SK-N-SH (cell line): ENCODE results near the gene TBC1D9B. TPM values are rescaled to one million over a fixed set of nuclear protein-coding genes. Genes with fewer than 3 reads are reported as not detected.

Experiments used
- CTCF ChIA-PET: fragments of 300-600, 350-600 bp; formaldehyde crosslinking; extraction: SDS; loops from one replicate; lab custom pipeline; 2021; lab: Yijun Ruan, JAX
- POLR2A ChIA-PET: fragments of 350-600 bp; sonication (Branson Sonifier 250); formaldehyde crosslinking; extraction: SDS; loops from one replicate; lab custom pipeline; 2020; ENCODE audit warnings: antibody characterized with exemption, inconsistent platforms; lab: Yijun Ruan, JAX
- DNase-seq: peaks from one replicate; pipeline ENCODE4 v3.0.0; 2012
- H2AFZ ChIP-seq: fragments of 200-600 bp; sonication (generic); 2 replicates; pipeline ENCODE4 v1.8.1; 2016; ENCODE audit warnings: antibody characterized with exemption, mild to moderate bottlenecking, low read depth
- H3F3A ChIP-seq: fragments of 200-600 bp; sonication (generic); replicated peaks from 2 replicates; pipeline ENCODE3; 2016; ENCODE audit warnings: antibody characterized with exemption, mild to moderate bottlenecking; ENCODE audit not compliant: insufficient read depth
- H3K27ac ChIP-seq, 2 experiments: fragments of 200-500 bp in 1 of 2; fragments of 200-600 bp in 1 of 2; sonication (Bioruptor generic) in 1 of 2; sonication (generic), shearing (Covaris generic) in 1 of 2; 2 replicates each; pipeline versions ENCODE4 v1.5.1 to v1.6.1; 2014 to 2016; ENCODE audit warnings: low read depth in 2 of 2, inconsistent platforms in 1 of 2, low read length in 1 of 2, mild to moderate bottlenecking in 1 of 2, mixed read lengths in 1 of 2
- H3K27me3 ChIP-seq: fragments of 200-600 bp; sonication (generic), shearing (Covaris generic); 2 replicates; pipeline ENCODE4 v1.6.1; 2016; ENCODE audit warnings: mixed run types; ENCODE audit not compliant: insufficient read depth
- H3K36me3 ChIP-seq, 2 experiments: fragments of 200-500 bp in 1 of 2; fragments of 200-600 bp in 1 of 2; sonication (Bioruptor generic) in 1 of 2; sonication (generic) in 1 of 2; replicated peaks in 1 of 2; 2 replicates each; pipeline versions ENCODE3 to v1.5.1; 2014 to 2016; ENCODE audit warnings: low read length in 1 of 2, mild to moderate bottlenecking in 1 of 2; ENCODE audit not compliant: insufficient read depth in 2 of 2, control insufficient read depth in 1 of 2
- H3K4me1 ChIP-seq, 2 experiments: fragments of 200-500 bp in 1 of 2; fragments of 200-600 bp in 1 of 2; sonication (Bioruptor generic) in 1 of 2; sonication (generic), shearing (Covaris generic) in 1 of 2; 2 replicates each; pipeline versions ENCODE4 v1.5.1 to v1.6.1; 2014 to 2016; ENCODE audit warnings: low read depth in 1 of 2, low read length in 1 of 2, mixed run types in 1 of 2; ENCODE audit not compliant: insufficient read depth in 2 of 2, control insufficient read depth in 1 of 2
- H3K4me2 ChIP-seq: fragments of 200-600 bp; sonication (generic), shearing (Covaris generic); 2 replicates; pipeline ENCODE4 v1.6.1; 2017; ENCODE audit warnings: mixed run types
- H3K4me3 ChIP-seq, 2 experiments: fragments of 200-500 bp in 1 of 2; fragments of 200-600 bp in 1 of 2; sonication (Bioruptor generic) in 1 of 2; sonication (generic), shearing (Covaris generic) in 1 of 2; 2 replicates each; pipeline versions ENCODE4 v1.5.1 to v1.8.1; 2014 to 2016; ENCODE audit warnings: low read depth in 2 of 2, inconsistent platforms in 1 of 2, low read length in 1 of 2, mild to moderate bottlenecking in 1 of 2, mixed read lengths in 1 of 2, moderate library complexity in 1 of 2
- H3K79me2 ChIP-seq: fragments of 200-600 bp; sonication (generic); 2 replicates; pipeline ENCODE4 v1.8.1; 2017; ENCODE audit warnings: mild to moderate bottlenecking; ENCODE audit not compliant: insufficient read depth
- H3K9ac ChIP-seq: fragments of 200-600 bp; sonication (generic); 2 replicates; pipeline ENCODE4 v1.6.1; 2017; ENCODE audit warnings: mixed run types
- H3K9me2 ChIP-seq: fragments of 200-600 bp; sonication (generic); 2 replicates; pipeline ENCODE4 v1.6.1; 2017; ENCODE audit warnings: mixed run types
- H3K9me3 ChIP-seq: fragments of 200-600 bp; sonication (generic); 2 replicates; pipeline ENCODE4 v1.6.1; 2017; ENCODE audit warnings: mixed run types, mild to moderate bottlenecking, moderate library complexity
- H4K20me1 ChIP-seq: fragments of 200-600 bp; sonication (generic); 2 replicates; pipeline ENCODE4 v1.6.1; 2017; ENCODE audit warnings: mild to moderate bottlenecking, mixed run types; ENCODE audit not compliant: insufficient read depth
- EP300 ChIP-seq, 2 experiments: IDR thresholded peaks; 2 replicates each; pipeline versions ENCODE4 v1.4.0 to v1.6.1; 2012; ENCODE audit warnings: borderline replicate concordance in 1 of 2, low read depth in 1 of 2, low read length in 1 of 2
- FOSL2 ChIP-seq: IDR thresholded peaks from 2 replicates; pipeline ENCODE4 v1.4.0; 2012; ENCODE audit warnings: low read depth, mild to moderate bottlenecking, moderate library complexity, borderline replicate concordance
- FOXJ3 ChIP-seq: sonication (generic); formaldehyde crosslinking; IDR thresholded peaks from 2 replicates; pipeline ENCODE4 v1.5.1; 2020; ENCODE audit warnings: mild to moderate bottlenecking, missing genetic modification reagents
- GABPA ChIP-seq: IDR thresholded peaks from 2 replicates; pipeline ENCODE4 v1.4.0; 2012; ENCODE audit warnings: low read depth, mild to moderate bottlenecking
- GATA2 ChIP-seq: sonication (generic); formaldehyde crosslinking; IDR thresholded peaks from 2 replicates; pipeline ENCODE4 v1.5.0; 2020; ENCODE audit warnings: mild to moderate bottlenecking, missing genetic modification reagents
- JUND ChIP-seq: IDR thresholded peaks from 2 replicates; pipeline ENCODE4 v1.4.0; 2012
- MEF2A ChIP-seq: IDR thresholded peaks from 2 replicates; pipeline ENCODE4 v1.4.0; 2012; ENCODE audit warnings: low read depth, borderline replicate concordance
- MXI1 ChIP-seq: IDR thresholded peaks from 2 replicates; pipeline ENCODE4 v1.6.1; 2012; ENCODE audit warnings: mild to moderate bottlenecking, low read depth, low read length, improper control_type of control experiment
- NFIC ChIP-seq: IDR thresholded peaks from 2 replicates; pipeline ENCODE4 v1.4.0; 2012; ENCODE audit warnings: borderline replicate concordance
- NRF1 ChIP-seq: IDR thresholded peaks from 2 replicates; pipeline ENCODE4 v1.6.1; 2012; ENCODE audit warnings: low read depth, mild to moderate bottlenecking, low read length
- POLR2AphosphoS5 ChIP-seq: IDR thresholded peaks from 2 replicates; pipeline ENCODE4 v1.6.1; 2012; ENCODE audit warnings: low read depth, low read length
- RAD21 ChIP-seq: IDR thresholded peaks from 2 replicates; pipeline ENCODE4 v1.6.1; 2012; ENCODE audit warnings: mild to moderate bottlenecking, low read length
- RFX5 ChIP-seq: IDR thresholded peaks from 2 replicates; pipeline ENCODE4 v1.6.1; 2012; ENCODE audit warnings: mild to moderate bottlenecking, improper control_type of control experiment, low read length
- RXRA ChIP-seq: IDR thresholded peaks from 2 replicates; pipeline ENCODE4 v1.4.0; 2012; ENCODE audit warnings: low read depth, mild to moderate bottlenecking, borderline replicate concordance
- SIN3A ChIP-seq: IDR thresholded peaks from 2 replicates; pipeline ENCODE4 v1.6.1; 2012; ENCODE audit warnings: low read depth, mild to moderate bottlenecking, low read length, moderate library complexity, borderline replicate concordance
- TAF1 ChIP-seq: IDR thresholded peaks from 2 replicates; pipeline ENCODE4 v1.6.1; 2012; ENCODE audit warnings: low read depth, mild to moderate bottlenecking, low read length, moderate library complexity, borderline replicate concordance
- YY1 ChIP-seq: IDR thresholded peaks from 2 replicates; pipeline ENCODE4 v1.4.0; 2012; ENCODE audit warnings: low read depth, mild to moderate bottlenecking
- WGBS: methylation state at CpG from one replicate; pipeline ENCODE4 v1.1.6; 2017; ENCODE audit warnings: low lambda C conversion rate; 5-methylcytosine and 5-hydroxymethylcytosine counted together
- polyA plus RNA-seq, 3 experiments: library from polyadenylated mRNA; depleted of rRNA; stranded (reverse); fragments of >200 nt; gene quantifications; 2 replicates each; pipeline ENCODE4 v1.2.3, GENCODE V29; 2012
- TF ChIP-seq, protein P1 (sequence below): fragments of 150-350 bp; IDR thresholded peaks from 2 replicates; pipeline ENCODE4 v1.6.1; 2016; ENCODE audit warnings: mild to moderate bottlenecking, low read depth, low read length
- TF ChIP-seq, protein P2 (sequence below): IDR thresholded peaks from 2 replicates; pipeline ENCODE4; 2012
- TF ChIP-seq, protein P3 (sequence below): IDR thresholded peaks from 2 replicates; pipeline ENCODE4 v1.4.0; 2012; ENCODE audit warnings: low read depth, borderline replicate concordance
- TF ChIP-seq, protein P4 (sequence below): IDR thresholded peaks from 2 replicates; pipeline ENCODE4 v1.4.0; 2012; ENCODE audit warnings: low read depth
- TF ChIP-seq, protein P5 (sequence below): fragments of 200-600 bp; sonication (generic); IDR thresholded peaks from 2 replicates; pipeline ENCODE4 v1.6.1; 2017; ENCODE audit warnings: antibody characterized with exemption, mild to moderate bottlenecking, moderate library complexity

TBC1D9B gene
- polyA plus RNA-seq, 1 of the 3 experiments (the other 2 are of a cell fraction), result 75.6 TPM

DNA sequence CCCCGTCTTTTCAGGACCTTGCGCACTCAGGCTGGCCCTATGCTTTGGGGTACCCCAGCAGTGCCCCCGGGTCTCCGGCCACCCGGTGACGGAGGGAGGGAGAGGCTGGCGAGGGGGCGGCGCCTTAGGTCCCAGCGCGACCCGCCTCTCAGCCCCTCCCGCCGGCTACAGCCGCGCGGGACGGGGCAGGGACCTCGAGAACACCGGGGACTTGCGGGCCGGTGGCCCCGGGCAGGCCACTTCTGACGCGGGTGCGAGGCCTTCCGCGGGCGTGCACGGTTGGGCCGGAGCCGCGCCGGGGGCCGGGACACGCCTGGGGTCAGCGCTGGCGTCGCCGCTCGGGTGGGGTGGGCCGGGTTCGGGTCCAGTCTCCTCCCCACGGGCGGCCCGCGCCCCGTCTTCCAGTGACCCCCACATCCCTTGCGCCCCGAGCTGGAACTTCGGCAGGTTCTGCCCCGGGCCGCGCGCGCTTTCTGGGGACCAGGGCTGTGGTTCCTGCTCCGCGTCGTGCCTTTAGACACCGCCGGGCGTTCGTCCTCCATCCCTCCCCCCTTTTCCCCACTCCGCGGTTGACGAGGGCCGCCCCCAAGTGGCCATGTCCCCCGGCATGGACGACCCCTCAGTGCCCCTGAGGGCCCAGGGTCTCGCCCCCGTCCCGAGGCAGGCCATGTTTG, 90.8 kb downstream of the TBC1D9B start:
- CTCF ChIA-PET, result no interaction called here
- Histone ChIP-seq H4K20me1 (peaks cover 9% of the 10 kb centered on the region), H3K27ac (no peak overlapping the region), H3K36me3 (peaks cover 5 to 15% of the 10 kb centered on the region in 2 experiments), H3K27me3 (no peaks in the 10 kb centered on the region), H3K4me3 (no peak overlapping the region), H3K79me2 (peaks cover 17% of the 10 kb centered on the region), H3K9me2 (no peaks in the 10 kb centered on the region), H3K4me1 (peaks cover 14 to 27% of the 10 kb centered on the region in 2 experiments), H3K9me3 (no peaks in the 10 kb centered on the region)
- POLR2A ChIA-PET, result no interaction called here
- no peak for DNase-seq
- TF ChIP-seq FOXJ3 (CRISPR knock-in tag) (no peak), TAF1 (no peak), RAD21 (no peak), NRF1 (no peak), EP300 (IDR thresholded peaks at IDR 0.05; ENCODE audit: borderline replicate concordance in 1 of 2, low read depth in 1 of 2, low read length in 1 of 2) (no peak), POLR2AphosphoS5 (no peak)
- TF ChIP-seq, protein P1, sequence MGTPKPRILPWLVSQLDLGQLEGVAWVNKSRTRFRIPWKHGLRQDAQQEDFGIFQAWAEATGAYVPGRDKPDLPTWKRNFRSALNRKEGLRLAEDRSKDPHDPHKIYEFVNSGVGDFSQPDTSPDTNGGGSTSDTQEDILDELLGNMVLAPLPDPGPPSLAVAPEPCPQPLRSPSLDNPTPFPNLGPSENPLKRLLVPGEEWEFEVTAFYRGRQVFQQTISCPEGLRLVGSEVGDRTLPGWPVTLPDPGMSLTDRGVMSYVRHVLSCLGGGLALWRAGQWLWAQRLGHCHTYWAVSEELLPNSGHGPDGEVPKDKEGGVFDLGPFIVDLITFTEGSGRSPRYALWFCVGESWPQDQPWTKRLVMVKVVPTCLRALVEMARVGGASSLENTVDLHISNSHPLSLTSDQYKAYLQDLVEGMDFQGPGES, result no peak
- TF ChIP-seq, all 33 proteins: peak for 0
- WGBS, result 85% methylated on average over 40 of the region's 72 CpGs
- no peak overlapping the region for H3K9ac ChIP-seq
- peaks cover 10% of the 10 kb centered on the region for H3F3A ChIP-seq
- no peak overlapping the region for H2AFZ ChIP-seq
- no peak overlapping the region for H3K4me2 ChIP-seq

DNA sequence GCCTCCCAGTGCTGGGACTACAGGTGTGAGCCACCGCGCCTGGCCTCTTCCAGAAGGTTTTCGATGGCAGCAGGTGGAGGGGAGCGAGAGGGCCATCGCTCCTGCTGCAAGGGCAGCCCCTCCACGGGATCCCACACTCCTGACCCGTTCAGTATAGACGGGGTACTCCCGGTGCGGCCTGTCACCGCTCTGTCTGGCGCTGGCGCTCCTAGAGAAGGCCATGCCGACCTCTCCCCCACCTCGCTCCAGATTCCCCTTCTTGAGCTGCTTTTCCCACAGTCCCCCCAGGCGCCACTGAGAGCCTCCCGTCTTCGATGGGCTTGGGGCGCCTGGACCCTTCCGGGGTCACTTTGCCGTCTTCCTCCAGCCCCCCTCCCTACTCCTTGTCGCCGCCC, 91.3 kb downstream of the TBC1D9B start:
- Histone ChIP-seq H3K4me2 (no peak overlapping the region), H3K4me3 (no peak overlapping the region), H3K9me2 (no peaks in the 10 kb centered on the region), H3K36me3 (peaks cover 5 to 15% of the 10 kb centered on the region in 2 experiments), H3F3A (peaks cover 10% of the 10 kb centered on the region), H3K27ac (no peak overlapping the region), H2AFZ (no peak overlapping the region), H3K9ac (no peak overlapping the region), H4K20me1 (peaks cover 4% of the 10 kb centered on the region; the same call in 1 of the 2 replicates), H3K79me2 (peaks cover 12% of the 10 kb centered on the region), H3K9me3 (no peaks in the 10 kb centered on the region), H3K27me3 (no peaks in the 10 kb centered on the region), H3K4me1 (peaks cover 14 to 26% of the 10 kb centered on the region in 2 experiments; a peak in 3 of 4 replicates)
- DNase-seq, result no peak
- WGBS, result 94% methylated on average over 19 of the region's 23 CpGs
- ChIA-PET POLR2A (no interaction called here), CTCF (no interaction called here)
- TF ChIP-seq, protein P2, sequence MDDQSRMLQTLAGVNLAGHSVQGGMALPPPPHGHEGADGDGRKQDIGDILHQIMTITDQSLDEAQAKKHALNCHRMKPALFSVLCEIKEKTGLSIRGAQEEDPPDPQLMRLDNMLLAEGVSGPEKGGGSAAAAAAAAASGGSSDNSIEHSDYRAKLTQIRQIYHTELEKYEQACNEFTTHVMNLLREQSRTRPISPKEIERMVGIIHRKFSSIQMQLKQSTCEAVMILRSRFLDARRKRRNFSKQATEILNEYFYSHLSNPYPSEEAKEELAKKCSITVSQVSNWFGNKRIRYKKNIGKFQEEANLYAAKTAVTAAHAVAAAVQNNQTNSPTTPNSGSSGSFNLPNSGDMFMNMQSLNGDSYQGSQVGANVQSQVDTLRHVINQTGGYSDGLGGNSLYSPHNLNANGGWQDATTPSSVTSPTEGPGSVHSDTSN, result no peak
- no peak for TF ChIP-seq RXRA
- no peak for TF ChIP-seq NFIC
- no peak for TF ChIP-seq RFX5
- TF ChIP-seq GABPA, result no peak
- no peak for TF ChIP-seq JUND
- no peak for TF ChIP-seq RAD21
- TF ChIP-seq, protein P3, sequence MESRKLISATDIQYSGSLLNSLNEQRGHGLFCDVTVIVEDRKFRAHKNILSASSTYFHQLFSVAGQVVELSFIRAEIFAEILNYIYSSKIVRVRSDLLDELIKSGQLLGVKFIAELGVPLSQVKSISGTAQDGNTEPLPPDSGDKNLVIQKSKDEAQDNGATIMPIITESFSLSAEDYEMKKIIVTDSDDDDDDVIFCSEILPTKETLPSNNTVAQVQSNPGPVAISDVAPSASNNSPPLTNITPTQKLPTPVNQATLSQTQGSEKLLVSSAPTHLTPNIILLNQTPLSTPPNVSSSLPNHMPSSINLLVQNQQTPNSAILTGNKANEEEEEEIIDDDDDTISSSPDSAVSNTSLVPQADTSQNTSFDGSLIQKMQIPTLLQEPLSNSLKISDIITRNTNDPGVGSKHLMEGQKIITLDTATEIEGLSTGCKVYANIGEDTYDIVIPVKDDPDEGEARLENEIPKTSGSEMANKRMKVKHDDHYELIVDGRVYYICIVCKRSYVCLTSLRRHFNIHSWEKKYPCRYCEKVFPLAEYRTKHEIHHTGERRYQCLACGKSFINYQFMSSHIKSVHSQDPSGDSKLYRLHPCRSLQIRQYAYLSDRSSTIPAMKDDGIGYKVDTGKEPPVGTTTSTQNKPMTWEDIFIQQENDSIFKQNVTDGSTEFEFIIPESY, result no peak
- TF ChIP-seq GATA2 (CRISPR knock-in tag), result no peak
- TF ChIP-seq MXI1, result no peak
- TF ChIP-seq, protein P4, sequence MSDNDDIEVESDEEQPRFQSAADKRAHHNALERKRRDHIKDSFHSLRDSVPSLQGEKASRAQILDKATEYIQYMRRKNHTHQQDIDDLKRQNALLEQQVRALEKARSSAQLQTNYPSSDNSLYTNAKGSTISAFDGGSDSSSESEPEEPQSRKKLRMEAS, result no peak
- no peak for TF ChIP-seq MEF2A
- no peak for TF ChIP-seq FOSL2
- TF ChIP-seq, protein P5, sequence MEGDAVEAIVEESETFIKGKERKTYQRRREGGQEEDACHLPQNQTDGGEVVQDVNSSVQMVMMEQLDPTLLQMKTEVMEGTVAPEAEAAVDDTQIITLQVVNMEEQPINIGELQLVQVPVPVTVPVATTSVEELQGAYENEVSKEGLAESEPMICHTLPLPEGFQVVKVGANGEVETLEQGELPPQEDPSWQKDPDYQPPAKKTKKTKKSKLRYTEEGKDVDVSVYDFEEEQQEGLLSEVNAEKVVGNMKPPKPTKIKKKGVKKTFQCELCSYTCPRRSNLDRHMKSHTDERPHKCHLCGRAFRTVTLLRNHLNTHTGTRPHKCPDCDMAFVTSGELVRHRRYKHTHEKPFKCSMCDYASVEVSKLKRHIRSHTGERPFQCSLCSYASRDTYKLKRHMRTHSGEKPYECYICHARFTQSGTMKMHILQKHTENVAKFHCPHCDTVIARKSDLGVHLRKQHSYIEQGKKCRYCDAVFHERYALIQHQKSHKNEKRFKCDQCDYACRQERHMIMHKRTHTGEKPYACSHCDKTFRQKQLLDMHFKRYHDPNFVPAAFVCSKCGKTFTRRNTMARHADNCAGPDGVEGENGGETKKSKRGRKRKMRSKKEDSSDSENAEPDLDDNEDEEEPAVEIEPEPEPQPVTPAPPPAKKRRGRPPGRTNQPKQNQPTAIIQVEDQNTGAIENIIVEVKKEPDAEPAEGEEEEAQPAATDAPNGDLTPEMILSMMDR, result no peak
- no peak for TF ChIP-seq YY1
- no peak for TF ChIP-seq SIN3A
